ELF-1 (cell line): Measurements from ENCODE around the gene BMP2K.

ENCODE experiments used
- DNase-seq: peaks from one replicate; pipeline ENCODE4 v3.0.0-alpha.2; 2016; ENCODE audit warnings: low read depth, low spot score

BMP2K gene

DNA sequence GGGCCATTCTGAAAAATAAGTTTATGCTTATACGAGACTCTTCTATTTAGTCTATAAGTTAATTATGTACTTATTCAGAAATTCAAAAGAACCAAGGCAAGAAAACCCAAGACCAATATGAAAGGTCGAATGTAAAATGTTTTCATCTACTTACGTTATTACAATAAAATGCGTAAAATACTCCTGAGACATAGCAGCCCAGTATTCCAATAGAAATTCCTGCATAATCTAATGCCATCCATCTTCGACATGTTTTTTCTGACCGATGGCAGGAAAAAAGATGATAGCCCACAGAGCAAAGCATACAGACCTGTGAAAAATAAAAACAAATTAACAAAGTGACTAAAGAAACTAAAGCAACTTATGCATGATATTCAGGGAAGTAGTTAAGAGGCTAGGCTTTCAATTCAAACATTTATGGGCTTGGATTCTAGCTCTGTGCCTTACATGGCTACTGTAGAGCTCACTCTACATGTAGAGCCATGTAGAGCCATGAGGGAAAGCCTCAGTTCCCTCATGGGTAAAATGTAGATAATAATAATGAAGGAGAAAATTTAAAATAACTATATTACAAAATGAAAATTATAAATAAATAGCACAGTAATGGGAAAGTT lies 154.0 kb downstream of the BMP2K start:
- no peak for DNase-seq

DNA sequence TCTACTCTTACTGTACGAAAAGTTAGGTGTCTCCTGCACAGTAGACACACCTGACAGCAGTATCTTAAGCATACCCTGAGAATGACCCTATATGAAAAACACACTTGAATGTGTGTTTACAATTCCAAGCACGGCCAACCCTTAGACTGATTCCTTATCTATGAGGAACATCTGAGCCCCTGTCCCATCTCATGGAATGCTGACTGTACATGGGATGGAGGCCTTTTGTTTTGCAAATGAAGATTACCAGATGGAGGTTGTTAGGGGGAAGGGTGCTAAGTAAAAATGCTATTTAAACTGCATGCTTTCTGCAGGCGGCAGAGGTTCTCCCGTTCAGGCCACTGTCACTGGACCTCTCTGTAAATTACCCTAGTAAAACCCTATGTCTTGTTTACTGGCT lies 160.8 kb downstream of the BMP2K start:
- DNase-seq = peak; percentile 80

GRCh38 chr4:78937837-78938236 lies 161.7 kb downstream of the BMP2K start:
- peak; percentile 34 for DNase-seq

GRCh38 chr4:78938474-78938867 lies 162.3 kb downstream of the BMP2K start:
- no peak for DNase-seq

GRCh38 chr4:78938868-78939666 lies 162.9 kb downstream of the BMP2K start, which contains the start of gene PAQR3:
PAQR3 (minus strand) TSS chr4:78939438; CDS start chr4:78939224, 214 bp downstream.
- peak; percentile 93 for DNase-seq

DNA sequence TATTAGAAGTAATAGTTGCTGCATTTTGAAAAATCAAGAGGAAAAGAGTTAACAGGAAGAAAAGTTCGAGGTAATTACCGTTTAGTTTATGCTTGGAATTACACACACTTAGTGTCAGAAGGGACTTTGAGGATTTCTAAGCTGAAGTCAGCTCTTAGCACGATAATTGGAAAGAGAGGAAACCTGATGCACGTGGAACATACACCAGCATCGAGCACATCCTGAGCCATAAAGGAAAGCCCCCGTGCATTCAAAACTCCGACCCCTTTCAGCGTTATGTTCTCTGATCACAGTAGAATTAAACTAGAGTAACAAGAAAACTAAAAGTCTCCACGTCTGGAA lies 163.5 kb downstream of the BMP2K start:
- no peak for DNase-seq

GRCh38 chr4:78940752-78941151 lies 164.6 kb downstream of the BMP2K start:
- DNase-seq = no peak

- DNase-seq = no peak
Observed at GRCh38 chr4:78944381-78944780, 168.2 kb downstream of the BMP2K start.

- DNase-seq = no peak
Observed at GRCh38 chr4:78945651-78946179, 169.6 kb downstream of the BMP2K start.

GRCh38 chr4:78949735-78950134 lies 173.6 kb downstream of the BMP2K start:
- DNase-seq = no peak

GRCh38 chr4:78951862-78952472 lies 175.8 kb downstream of the BMP2K start:
- DNase-seq = no peak

GRCh38 chr4:78953231-78953630 lies 177.1 kb downstream of the BMP2K start:
- no peak for DNase-seq

- DNase-seq = peak; percentile 36
Observed at GRCh38 chr4:78953769-78954666, 177.9 kb downstream of the BMP2K start.

DNA sequence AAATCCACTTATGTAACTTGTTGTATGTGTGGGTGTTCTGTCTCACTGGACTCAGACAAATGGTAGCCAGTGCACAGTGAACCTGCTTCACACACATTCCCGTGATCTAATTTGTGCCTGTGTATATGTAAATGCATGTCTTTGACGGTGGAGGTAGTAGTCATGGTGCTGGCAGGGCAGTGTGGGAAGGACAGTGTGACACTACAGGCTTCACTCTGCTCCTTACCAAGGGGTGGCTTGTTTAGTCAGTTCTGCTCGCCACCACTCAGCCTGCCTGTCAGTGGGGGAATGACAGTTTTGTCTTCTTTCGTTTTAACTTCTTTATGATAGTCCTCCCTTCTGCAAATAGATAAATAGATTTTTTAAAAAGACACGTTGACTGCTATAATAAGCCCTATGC lies 180.8 kb downstream of the BMP2K start:
- DNase-seq = peak; percentile 10

DNA sequence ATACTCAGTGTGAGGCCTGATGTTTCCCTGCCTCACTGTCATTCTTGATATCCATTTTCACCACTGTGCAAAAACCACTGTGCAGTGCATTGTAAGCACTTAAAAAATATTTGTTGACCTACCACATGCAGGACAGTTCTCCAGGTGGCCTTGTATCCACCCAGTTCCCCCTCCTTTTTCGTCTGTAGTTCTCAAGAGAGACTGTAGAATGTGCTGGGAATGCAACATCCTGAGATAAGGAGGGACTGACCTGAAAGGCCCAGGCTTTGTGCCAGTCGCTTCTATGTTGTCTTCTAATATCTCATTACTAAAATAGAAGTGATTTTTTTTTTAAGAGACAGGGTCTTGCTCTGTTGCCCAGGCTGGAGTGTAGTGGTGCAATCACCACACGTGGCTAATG lies 184.8 kb downstream of the BMP2K start:
- no peak for DNase-seq
